ENCODE data around the gene ARNT2.

GRCh38 chr15:80450811-80451321 lies 46.7 kb downstream of the ARNT2 start:
- TF ChIP-seq CTCF (IDR thresholded peaks at IDR 0.05) (no peak), POLR2A (IDR thresholded peaks at IDR 0.05) (no peak)
